ENCODE measurements around the gene ITPR2.

Gene ITPR2

DNA sequence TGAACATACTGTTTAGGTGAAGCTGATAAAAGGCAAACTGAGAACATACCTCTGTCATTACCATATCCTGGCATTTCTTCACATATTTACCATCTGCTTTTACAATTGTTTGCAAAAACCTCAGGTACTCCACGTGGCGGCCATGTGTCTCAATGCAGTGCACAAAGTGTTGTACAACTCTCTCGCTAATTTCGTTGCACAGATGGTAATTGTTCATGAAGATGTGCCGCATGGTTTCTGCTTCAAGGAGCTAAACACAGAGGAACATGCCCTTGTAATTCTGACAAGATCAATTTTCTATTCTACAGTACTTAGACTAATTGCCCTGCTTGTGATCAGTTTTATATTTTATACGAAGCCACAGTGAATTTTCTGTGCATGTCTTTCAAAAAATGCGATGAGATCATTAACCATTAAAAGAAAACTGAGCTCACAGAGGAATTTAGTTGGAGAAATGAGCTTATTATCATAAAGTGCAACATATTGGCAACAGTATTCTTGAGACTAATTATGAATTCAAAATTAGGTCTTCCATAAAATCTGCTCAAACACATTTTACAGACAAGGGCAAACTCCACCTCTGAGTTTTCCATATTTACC is 233.8 kb downstream of the ITPR2 start:
- H3K36me3 Mint-ChIP-seq = peaks cover 57% of the 10 kb centered on the region
- H3K4me1 Mint-ChIP-seq = no peaks in the 10 kb centered on the region
- no peak for ATAC-seq
- no peak overlapping the region for H3K27ac Mint-ChIP-seq
- H3K9me3 Mint-ChIP-seq = no peaks in the 10 kb centered on the region
- no peak for DNase-seq (ENCODE audit: low spot score in 2 of 2)
- H3K4me3 Mint-ChIP-seq = no peak overlapping the region

- no peaks in the 10 kb centered on the region for H3K4me1 Mint-ChIP-seq
- H3K36me3 Mint-ChIP-seq = peaks cover 49% of the 10 kb centered on the region
- H3K9me3 Mint-ChIP-seq = peaks cover 2% of the 10 kb centered on the region
- ATAC-seq (no peak), DNase-seq (ENCODE audit: low spot score in 2 of 2) (no peak)
- H3K27ac Mint-ChIP-seq = no peak overlapping the region
- no peak overlapping the region for H3K4me3 Mint-ChIP-seq
These were observed 237.2 kb downstream of the ITPR2 start for GRCh38 chr12:26595806-26596205.

GRCh38 chr12:26580619-26581018 is 252.4 kb downstream of the ITPR2 start:
- no peak for ATAC-seq
- H3K27ac Mint-ChIP-seq = peak overlapping the region; percentile 3

DNA sequence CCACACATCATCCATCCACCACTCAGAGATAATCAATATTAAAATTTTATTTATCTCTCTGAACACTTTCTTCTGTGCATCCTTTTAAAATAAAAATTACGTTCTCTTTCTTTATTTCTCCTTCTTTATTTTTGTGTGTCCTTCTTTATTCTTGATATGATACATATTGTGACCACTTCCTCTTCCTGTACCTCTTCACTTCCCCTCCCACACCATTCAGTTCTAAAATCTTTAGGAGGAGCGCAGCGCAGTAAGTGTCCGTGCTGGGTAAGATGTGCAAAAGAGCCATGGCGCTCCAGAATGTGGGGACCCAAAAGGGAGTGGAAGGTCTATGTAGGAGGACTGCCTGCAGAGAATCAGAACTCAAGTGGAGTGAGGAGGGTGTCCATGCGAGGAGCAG is 256.7 kb downstream of the ITPR2 start:
- DNase-seq (ENCODE audit: low spot score in 2 of 2) = no peak
- peaks cover 20% of the 10 kb centered on the region for H3K4me1 Mint-ChIP-seq
- no peak for ATAC-seq
- H3K27ac Mint-ChIP-seq = no peak overlapping the region
- H3K9me3 Mint-ChIP-seq = no peaks in the 10 kb centered on the region
- H3K36me3 Mint-ChIP-seq = peaks cover 27% of the 10 kb centered on the region
- no peak overlapping the region for H3K4me3 Mint-ChIP-seq

More at GRCh38 chr12:26580619-26581018, 252.4 kb downstream of the ITPR2 start:
- DNase-seq (ENCODE audit: low spot score in 2 of 2) = no peak
- H3K36me3 Mint-ChIP-seq = peaks cover 15% of the 10 kb centered on the region
- H3K4me1 Mint-ChIP-seq = peaks cover 16% of the 10 kb centered on the region
- H3K4me3 Mint-ChIP-seq = no peak overlapping the region
- H3K9me3 Mint-ChIP-seq = no peaks in the 10 kb centered on the region

- Mint-ChIP-seq H3K27ac (no peak overlapping the region), H3K36me3 (peaks cover 21% of the 10 kb centered on the region), H3K4me3 (no peak overlapping the region), H3K4me1 (peaks cover 20% of the 10 kb centered on the region), H3K9me3 (no peaks in the 10 kb centered on the region)
- no peak for ATAC-seq
- DNase-seq (ENCODE audit: low spot score in 2 of 2) = no peak
These were observed 259.6 kb downstream of the ITPR2 start for GRCh38 chr12:26573225-26573909.

- Mint-ChIP-seq H3K4me3 (no peak overlapping the region), H3K36me3 (peaks cover 20% of the 10 kb centered on the region), H3K9me3 (no peaks in the 10 kb centered on the region), H3K4me1 (peaks cover 15% of the 10 kb centered on the region), H3K27ac (peak overlapping the region; percentile 13)
- no peak for DNase-seq (ENCODE audit: low spot score in 2 of 2)
- no peak for ATAC-seq
These were observed 260.9 kb downstream of the ITPR2 start for GRCh38 chr12:26572137-26572536.

GRCh38 chr12:26571560-26571959 is 261.4 kb downstream of the ITPR2 start:
- H3K36me3 Mint-ChIP-seq = peaks cover 20% of the 10 kb centered on the region

GRCh38 chr12:26567126-26567525 is 265.9 kb downstream of the ITPR2 start:
- H3K36me3 Mint-ChIP-seq = peaks cover 8% of the 10 kb centered on the region
- no peaks in the 10 kb centered on the region for H3K9me3 Mint-ChIP-seq
- no peaks in the 10 kb centered on the region for H3K4me1 Mint-ChIP-seq
- H3K27ac Mint-ChIP-seq = no peak overlapping the region
- DNase-seq (ENCODE audit: low spot score in 2 of 2) = no peak
- ATAC-seq = no peak
- no peak overlapping the region for H3K4me3 Mint-ChIP-seq

More at GRCh38 chr12:26571560-26571959, 261.4 kb downstream of the ITPR2 start:
- H3K4me1 Mint-ChIP-seq = peaks cover 10% of the 10 kb centered on the region
- no peak for ATAC-seq
- DNase-seq (ENCODE audit: low spot score in 2 of 2) = no peak
- no peak overlapping the region for H3K4me3 Mint-ChIP-seq
- H3K27ac Mint-ChIP-seq = no peak overlapping the region
- H3K9me3 Mint-ChIP-seq = no peaks in the 10 kb centered on the region

DNA sequence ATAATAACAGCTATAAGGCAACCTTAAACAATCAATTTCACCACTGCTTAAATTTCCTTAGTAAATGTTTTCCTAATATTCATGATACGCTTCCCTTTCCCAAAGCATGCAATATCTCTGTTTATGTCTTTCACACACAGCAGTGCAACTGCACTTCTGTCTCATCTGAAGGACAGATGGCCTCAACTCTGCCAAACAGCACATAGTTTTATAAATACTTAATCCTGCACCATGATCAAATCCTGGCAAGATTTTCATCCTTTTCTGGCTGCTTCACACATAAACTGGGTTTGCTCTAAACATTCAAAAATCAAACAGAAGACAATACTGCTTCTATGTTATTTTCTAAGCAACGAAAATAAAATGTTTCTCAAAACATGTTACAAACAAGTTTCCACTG is 266.3 kb downstream of the ITPR2 start:
- Mint-ChIP-seq H3K4me3 (no peak overlapping the region), H3K36me3 (peaks cover 8% of the 10 kb centered on the region), H3K27ac (no peak overlapping the region), H3K4me1 (no peaks in the 10 kb centered on the region), H3K9me3 (no peaks in the 10 kb centered on the region)
- no peak for DNase-seq (ENCODE audit: low spot score in 2 of 2)
- no peak for ATAC-seq

- H3K4me1 Mint-ChIP-seq = no peaks in the 10 kb centered on the region
- no peak for ATAC-seq
- peaks cover 8% of the 10 kb centered on the region for H3K36me3 Mint-ChIP-seq
- DNase-seq (ENCODE audit: low spot score in 2 of 2) = no peak
- no peak overlapping the region for H3K27ac Mint-ChIP-seq
- H3K9me3 Mint-ChIP-seq = no peaks in the 10 kb centered on the region
- H3K4me3 Mint-ChIP-seq = no peak overlapping the region
These were observed 266.8 kb downstream of the ITPR2 start for GRCh38 chr12:26566186-26566585.

DNA sequence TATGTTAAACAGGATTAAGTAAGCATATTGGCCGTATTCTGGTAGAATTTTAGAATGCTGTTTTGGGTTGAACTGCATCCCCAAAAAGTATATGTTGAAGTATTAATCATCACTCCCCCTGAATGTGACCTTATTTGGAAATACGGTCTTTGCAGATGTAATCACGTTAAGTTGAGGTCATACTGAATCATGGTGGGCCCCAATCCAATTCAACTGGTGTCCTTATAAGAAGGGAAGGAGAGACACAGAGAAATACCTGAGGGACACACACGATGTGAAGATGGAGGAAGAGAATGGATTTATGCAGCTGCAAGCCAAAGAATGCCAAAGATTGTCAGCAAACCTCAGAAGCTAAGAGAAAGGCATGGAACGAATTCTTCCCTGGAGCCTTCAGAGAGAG is 268.6 kb downstream of the ITPR2 start:
- no peak overlapping the region for H3K4me3 Mint-ChIP-seq
- H3K36me3 Mint-ChIP-seq = peaks cover 5% of the 10 kb centered on the region
- DNase-seq (ENCODE audit: low spot score in 2 of 2) = no peak
- no peak overlapping the region for H3K27ac Mint-ChIP-seq
- H3K9me3 Mint-ChIP-seq = no peaks in the 10 kb centered on the region
- H3K4me1 Mint-ChIP-seq = no peaks in the 10 kb centered on the region
- ATAC-seq = no peak

- H3K4me1 Mint-ChIP-seq = no peaks in the 10 kb centered on the region
These were observed 269.4 kb downstream of the ITPR2 start for GRCh38 chr12:26563552-26563951.

DNA sequence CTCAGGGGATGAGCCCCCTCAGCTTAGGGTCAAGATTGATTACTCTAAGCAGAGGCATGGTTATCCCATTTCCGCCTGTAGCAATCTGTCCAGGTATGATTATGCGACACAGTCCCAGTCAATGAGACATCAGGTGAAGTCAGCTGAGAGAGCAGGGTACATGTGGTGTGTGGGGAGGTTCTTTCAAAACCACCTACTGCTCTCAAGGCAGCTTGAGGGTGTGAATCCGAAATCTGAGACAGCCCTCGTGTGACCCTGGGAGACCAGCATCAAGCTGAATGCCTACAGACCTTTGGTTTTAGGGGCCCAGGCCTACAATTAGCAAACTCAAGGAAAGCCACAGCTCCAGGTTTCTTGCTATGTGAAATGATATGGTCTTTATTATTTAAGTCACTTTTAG is 275.7 kb downstream of the ITPR2 start:
- peaks cover 7% of the 10 kb centered on the region for H3K4me1 Mint-ChIP-seq
- ATAC-seq (no peak), DNase-seq (ENCODE audit: low spot score in 2 of 2) (no peak)
- no peaks in the 10 kb centered on the region for H3K9me3 Mint-ChIP-seq
- peaks cover 18% of the 10 kb centered on the region for H3K36me3 Mint-ChIP-seq
- no peak overlapping the region for H3K27ac Mint-ChIP-seq
- H3K4me3 Mint-ChIP-seq = no peak overlapping the region

More at GRCh38 chr12:26563552-26563951, 269.4 kb downstream of the ITPR2 start:
- Mint-ChIP-seq H3K9me3 (no peaks in the 10 kb centered on the region), H3K4me3 (no peak overlapping the region), H3K27ac (no peak overlapping the region), H3K36me3 (no peaks in the 10 kb centered on the region)
- no peak for DNase-seq (ENCODE audit: low spot score in 2 of 2)
- no peak for ATAC-seq

DNA sequence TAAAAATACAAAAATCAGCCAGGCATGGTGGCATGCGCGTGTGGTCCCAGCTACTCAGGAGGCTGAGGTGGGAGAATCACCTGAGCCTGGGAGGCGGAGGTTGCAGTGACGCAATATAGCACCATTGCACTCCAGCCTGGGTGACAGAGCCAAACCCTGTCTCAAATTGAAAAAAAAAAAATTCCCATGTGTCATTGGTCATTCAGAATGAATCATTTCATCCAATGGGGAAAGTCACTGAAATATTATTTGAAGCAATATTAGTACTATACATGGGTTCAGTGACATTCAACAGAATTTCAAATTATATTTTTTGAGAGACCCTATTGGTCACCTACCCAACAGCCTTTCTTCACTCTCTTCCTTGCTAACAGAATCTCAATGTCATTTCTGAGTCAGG is 276.1 kb downstream of the ITPR2 start:
- peaks cover 18% of the 10 kb centered on the region for H3K36me3 Mint-ChIP-seq
- DNase-seq (ENCODE audit: low spot score in 2 of 2) = no peak
- ATAC-seq = no peak
- H3K4me3 Mint-ChIP-seq = no peak overlapping the region
- no peak overlapping the region for H3K27ac Mint-ChIP-seq
- H3K4me1 Mint-ChIP-seq = peaks cover 7% of the 10 kb centered on the region
- no peaks in the 10 kb centered on the region for H3K9me3 Mint-ChIP-seq

GRCh38 chr12:26555139-26555538 is 277.9 kb downstream of the ITPR2 start:
- peaks cover 23% of the 10 kb centered on the region for H3K36me3 Mint-ChIP-seq
- DNase-seq (ENCODE audit: low spot score in 2 of 2) = no peak
- no peak for ATAC-seq
- no peak overlapping the region for H3K27ac Mint-ChIP-seq
- no peaks in the 10 kb centered on the region for H3K9me3 Mint-ChIP-seq
- H3K4me3 Mint-ChIP-seq = no peak overlapping the region
- H3K4me1 Mint-ChIP-seq = peaks cover 13% of the 10 kb centered on the region

GRCh38 chr12:26554332-26554731 is 278.7 kb downstream of the ITPR2 start:
- DNase-seq (ENCODE audit: low spot score in 2 of 2) (peak in 1 of 2 donors; percentile 51), ATAC-seq (peak; percentile 89)
- H3K4me3 Mint-ChIP-seq = no peak overlapping the region
- peaks cover 23% of the 10 kb centered on the region for H3K36me3 Mint-ChIP-seq
- no peaks in the 10 kb centered on the region for H3K9me3 Mint-ChIP-seq
- no peak overlapping the region for H3K27ac Mint-ChIP-seq
- H3K4me1 Mint-ChIP-seq = peaks cover 13% of the 10 kb centered on the region

Data from stimulated activated effector memory CD8-positive, alpha-beta T cell treated with anti-CD3 and anti-CD28 coated beads, Interleukin-12 subunit alpha, Interleukin-12 subunit beta, amount 100 ng/mL, for 72 hours (primary cell).